IMR-90 (cell line): ENCODE data around the gene ZNF253. TPM values are rescaled to one million over a fixed set of nuclear protein-coding genes. Genes with fewer than 3 reads are reported as not detected.
"Not testable (repeated sequence)": the region's sequence is repeated elsewhere in the genome, so short reads cannot be mapped to it uniquely, and the experiment has no call there.

Experiments used
- ATAC-seq: fragments of 200-7000 bp; cut with Tn5 transposase; 2 replicates; pipeline ENCODE4 v1.9.1; 2020; ENCODE audit warnings: low read depth, mild to moderate bottlenecking, moderate library complexity
- BruUV-seq: library from RNA; stranded (reverse); fragments of 400-500 nt; replicated peaks from 2 replicates; lab custom pipeline; 2021; lab: Mats Ljungman, UMichigan
- CTCF ChIA-PET: fragments of 300-600 bp; formaldehyde crosslinking; extraction: SDS; loops from one replicate; lab custom pipeline; 2021; ENCODE audit warnings: antibody characterized with exemption; lab: Yijun Ruan, JAX
- POLR2A ChIA-PET: fragments of 300-600 bp; sonication (Branson Sonifier 250); formaldehyde crosslinking; loops from one replicate; lab custom pipeline; 2022; ENCODE audit warnings: antibody characterized with exemption; ENCODE audit not compliant: unreplicated experiment; lab: Charles Lee
- DNase-seq: peaks from one replicate; pipeline ENCODE4 v3.0.0; 2013
- H2AFZ ChIP-seq: replicated peaks from 2 replicates; pipeline ENCODE3; 2013; ENCODE audit warnings: low read length, mild to moderate bottlenecking; ENCODE audit not compliant: poor library complexity
- H2AK5ac ChIP-seq: 2 replicates; pipeline ENCODE4 v1.6.1; 2013; ENCODE audit warnings: low read depth, low read length, inconsistent platforms
- H2AK9ac ChIP-seq: replicated peaks from 2 replicates; pipeline ENCODE3; 2013; ENCODE audit warnings: mild to moderate bottlenecking, low read depth, low read length, moderate library complexity; ENCODE audit not compliant: poor library complexity
- H2BK120ac ChIP-seq: 2 replicates; pipeline ENCODE4 v1.6.1; 2013; ENCODE audit warnings: low read depth, low read length, inconsistent platforms
- H2BK15ac ChIP-seq: 3 replicates; pipeline ENCODE4 v1.6.1; 2013; ENCODE audit warnings: low read depth, low read length, inconsistent platforms
- H2BK20ac ChIP-seq: 2 replicates; pipeline ENCODE4 v1.6.1; 2013; ENCODE audit warnings: low read depth, mild to moderate bottlenecking, inconsistent platforms, low read length, moderate library complexity
- H2BK5ac ChIP-seq: 2 replicates; pipeline ENCODE4 v1.6.1; 2013; ENCODE audit warnings: mild to moderate bottlenecking, low read depth, low read length, inconsistent platforms; ENCODE audit not compliant: poor library complexity, severe bottlenecking
- H3K14ac ChIP-seq: replicated peaks from 2 replicates; pipeline ENCODE4 v1.6.1; 2013; ENCODE audit warnings: low read depth, low read length, inconsistent platforms
- H3K18ac ChIP-seq: 2 replicates; pipeline ENCODE4 v1.6.1; 2013; ENCODE audit warnings: low read depth, low read length, control low read depth
- H3K23ac ChIP-seq: 2 replicates; pipeline ENCODE4 v1.6.1; 2013; ENCODE audit warnings: low read depth, low read length, inconsistent platforms
- H3K27ac ChIP-seq: 2 replicates; pipeline ENCODE4 v1.5.1; 2013; ENCODE audit warnings: mild to moderate bottlenecking, control low read depth, low read length; ENCODE audit not compliant: insufficient read depth
- H3K27me3 ChIP-seq: 2 replicates; pipeline ENCODE4 v1.6.1; 2013; ENCODE audit warnings: low read length; ENCODE audit not compliant: control insufficient read depth, insufficient read depth
- H3K36me3 ChIP-seq: 2 replicates; pipeline ENCODE4 v1.6.1; 2013; ENCODE audit warnings: low read length, mixed read lengths; ENCODE audit not compliant: control insufficient read depth, insufficient read depth
- H3K4ac ChIP-seq: 2 replicates; pipeline ENCODE4 v1.6.1; 2013; ENCODE audit warnings: low read depth, low read length, inconsistent platforms
- H3K4me1 ChIP-seq: 2 replicates; pipeline ENCODE4 v1.6.1; 2013; ENCODE audit warnings: low read length, mixed read lengths; ENCODE audit not compliant: control insufficient read depth, insufficient read depth
- H3K4me2 ChIP-seq: 2 replicates; pipeline ENCODE4 v1.6.1; 2013; ENCODE audit warnings: low read depth, mild to moderate bottlenecking, control low read depth, low read length, moderate library complexity
- H3K4me3 ChIP-seq: 2 replicates; pipeline ENCODE4 v1.5.1; 2013; ENCODE audit warnings: low read depth, mild to moderate bottlenecking, control low read depth, low read length, moderate library complexity; ENCODE audit not compliant: insufficient read depth
- H3K56ac ChIP-seq: 2 replicates; pipeline ENCODE4 v1.6.1; 2013; ENCODE audit warnings: low read length, inconsistent platforms; ENCODE audit not compliant: insufficient read depth; ENCODE audit errors: extremely low read depth
- H3K79me1 ChIP-seq, 2 experiments: 2 replicates each; pipeline ENCODE4 v1.6.1; 2013; ENCODE audit warnings: low read length in 2 of 2, inconsistent platforms in 1 of 2, low read depth in 1 of 2
- H3K9ac ChIP-seq: 2 replicates; pipeline ENCODE4 v1.6.1; 2013; ENCODE audit warnings: low read depth, low read length, control low read depth
- H3K9me1 ChIP-seq: 2 replicates; pipeline ENCODE4 v1.6.1; 2013; ENCODE audit warnings: low read length, inconsistent platforms; ENCODE audit not compliant: insufficient read depth
- H3K9me3 ChIP-seq: 2 replicates; pipeline ENCODE4 v1.6.1; 2013; ENCODE audit warnings: low read length; ENCODE audit not compliant: control insufficient read depth, insufficient read depth
- H4K20me1 ChIP-seq: 2 replicates; pipeline ENCODE4 v1.6.1; 2013; ENCODE audit warnings: low read length, inconsistent platforms; ENCODE audit not compliant: insufficient read depth
- H4K5ac ChIP-seq: 2 replicates; pipeline ENCODE4 v1.6.1; 2013; ENCODE audit warnings: mild to moderate bottlenecking, low read depth, low read length, control low read depth
- H4K8ac ChIP-seq, 2 experiments: 2 replicates each; pipeline ENCODE4 v1.6.1; 2013; ENCODE audit warnings: low read depth in 2 of 2, low read length in 2 of 2, control low read depth in 1 of 2, inconsistent platforms in 1 of 2
- H4K91ac ChIP-seq: 2 replicates; pipeline ENCODE4 v1.6.1; 2013; ENCODE audit warnings: low read depth, low read length, inconsistent platforms; ENCODE audit not compliant: insufficient read depth
- CTCF ChIP-seq: conservative IDR thresholded peaks from 2 replicates; pipeline ENCODE4 v1.5.1; 2012; ENCODE audit warnings: mild to moderate bottlenecking, low read depth, low read length, improper control_type of control experiment
- MXI1 ChIP-seq: IDR thresholded peaks from 2 replicates; pipeline ENCODE4 v1.6.1; 2012; ENCODE audit warnings: low read depth, mild to moderate bottlenecking, low read length, moderate library complexity, borderline replicate concordance
- NFE2L2 ChIP-seq: fragments of 150-350 bp; IDR thresholded peaks from 2 replicates; pipeline ENCODE4 v1.6.1; 2016; ENCODE audit warnings: low read depth, mild to moderate bottlenecking, low read length
- POLR2A ChIP-seq: IDR thresholded peaks from 2 replicates; pipeline ENCODE4 v1.6.1; 2012; ENCODE audit warnings: mild to moderate bottlenecking, low read depth, low read length
- RFX5 ChIP-seq: IDR thresholded peaks from 2 replicates; pipeline ENCODE4 v1.8.0; 2012; ENCODE audit warnings: low read depth, mild to moderate bottlenecking, low read length, moderate library complexity
- WGBS, 2 experiments: methylation state at CpG; one replicate each; pipeline versions ENCODE4 v1.1.5 to v1.1.7; 2013; ENCODE audit warnings: missing lambda C conversion rate in 2 of 2; ENCODE audit not compliant: insufficient read length in 1 of 2; ENCODE audit errors: extremely low coverage in 2 of 2; 5-methylcytosine and 5-hydroxymethylcytosine counted together
- dilution Hi-C: fragments of 300-500 bp; cut with HindIII; formaldehyde crosslinking; loops from one replicate; pipeline ENCODE4 v1.14.3; 2018; ENCODE audit warnings: low sequenced_read_pairs; ENCODE audit not compliant: unreplicated experiment
- in situ Hi-C: fragments of 300-500 bp; cut with MboI; formaldehyde crosslinking; loops from 3 replicates; pipeline ENCODE4 v1.14.3; 2019; ENCODE audit warnings: low sequenced_read_pairs, inconsistent platforms, mixed read lengths
- intact Hi-C: fragments of 100-400 bp; cut with micrococcal nuclease; formaldehyde crosslinking; loops from 2 replicates; pipeline ENCODE4 v1.10.0; 2022
- polyA plus RNA-seq, 3 experiments: library from polyadenylated mRNA; depleted of rRNA; stranded (reverse); fragments of >200 nt; gene quantifications; 2 replicates each; pipeline ENCODE4 v1.2.3, GENCODE V29; 2012; ENCODE audit warnings: low replicate concordance in 1 of 3
- total RNA-seq: library from RNA; depleted of rRNA; stranded (reverse); fragments of >200 nt; gene quantifications from 2 replicates; pipeline ENCODE4 v1.2.3, GENCODE V29; 2012
- TF ChIP-seq, protein P1 (sequence below): fragments of 150-350 bp; IDR thresholded peaks from 2 replicates; pipeline ENCODE4 v1.6.1; 2016; ENCODE audit warnings: low read depth, mild to moderate bottlenecking, low read length, moderate library complexity, borderline replicate concordance

The ZNF253 gene
- total and polyA plus RNA-seq, 2 of the 4 experiments (the other 2 are of a cell fraction), result 0.74 to 3.4 TPM

DNA sequence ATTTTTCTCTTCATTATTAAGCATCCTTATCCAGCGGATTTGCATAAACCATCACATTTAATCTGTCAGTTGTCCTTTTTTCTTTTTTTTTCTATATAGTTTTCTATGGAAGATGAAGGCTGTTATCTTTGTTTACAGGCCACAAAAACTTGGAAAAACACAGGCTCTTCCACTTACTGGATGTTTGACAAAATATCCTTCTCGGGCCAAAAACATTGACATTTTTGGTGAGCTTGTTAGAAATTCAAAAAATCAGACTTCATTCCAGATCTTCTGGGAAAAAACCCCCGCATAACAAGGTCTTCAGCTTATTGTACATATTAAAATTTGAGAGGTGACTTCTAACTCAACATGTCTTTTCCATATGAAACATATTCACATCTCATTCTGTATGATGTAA lies 48.9 kb downstream of the ZNF253 start:
- ChIA-PET CTCF (no interaction called here), POLR2A (no interaction called here)
- no peak overlapping the region for H2BK120ac ChIP-seq
- H4K20me1 ChIP-seq, result no peaks in the 10 kb centered on the region
- H3K9me1 ChIP-seq, result no peaks in the 10 kb centered on the region
- no peak overlapping the region for H2AK5ac ChIP-seq
- BruUV-seq, result no TSS peak
- DNase-seq (no peak), ATAC-seq (no peak)
- no peak overlapping the region for H3K23ac ChIP-seq
- H3K4ac ChIP-seq, result no peak overlapping the region
- in situ Hi-C loops, result no loop called here
- H2AK9ac ChIP-seq, result no peak overlapping the region
- no peak overlapping the region for H3K18ac ChIP-seq
- 0 out of 2 replicates have a peak, but pooled peaks cover 2% of the 10 kb centered on the region for H3K4me1 ChIP-seq
- H3K4me3 ChIP-seq, result no peak overlapping the region
- H3K4me2 ChIP-seq, result no peak overlapping the region
- WGBS, 2 experiments, result no CpG with 5 or more reads among the region's 3 CpGs
- peaks cover 0 to 7% of the 10 kb centered on the region in 2 experiments; a peak in 2 of 4 replicates for H3K79me1 ChIP-seq
- no peak overlapping the region for H2BK20ac ChIP-seq
- dilution Hi-C loops, result no loop called here
- TF ChIP-seq, protein P1, sequence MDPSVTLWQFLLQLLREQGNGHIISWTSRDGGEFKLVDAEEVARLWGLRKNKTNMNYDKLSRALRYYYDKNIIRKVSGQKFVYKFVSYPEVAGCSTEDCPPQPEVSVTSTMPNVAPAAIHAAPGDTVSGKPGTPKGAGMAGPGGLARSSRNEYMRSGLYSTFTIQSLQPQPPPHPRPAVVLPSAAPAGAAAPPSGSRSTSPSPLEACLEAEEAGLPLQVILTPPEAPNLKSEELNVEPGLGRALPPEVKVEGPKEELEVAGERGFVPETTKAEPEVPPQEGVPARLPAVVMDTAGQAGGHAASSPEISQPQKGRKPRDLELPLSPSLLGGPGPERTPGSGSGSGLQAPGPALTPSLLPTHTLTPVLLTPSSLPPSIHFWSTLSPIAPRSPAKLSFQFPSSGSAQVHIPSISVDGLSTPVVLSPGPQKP, result no peak
- TF ChIP-seq POLR2A, result no peak
- TF ChIP-seq CTCF, result no peak
- TF ChIP-seq RFX5, result no peak
- TF ChIP-seq NFE2L2, result no peak
- no peak for TF ChIP-seq MXI1
- no peak overlapping the region for H3K56ac ChIP-seq
- H3K36me3 ChIP-seq, result peaks cover 8% of the 10 kb centered on the region
- no peaks in the 10 kb centered on the region for H3K27me3 ChIP-seq
- H2BK15ac ChIP-seq, result no peak overlapping the region
- no peak overlapping the region for H3K27ac ChIP-seq
- H3K9ac ChIP-seq, result no peak overlapping the region
- peaks cover 3% of the 10 kb centered on the region for H3K9me3 ChIP-seq
- no peak overlapping the region for H3K14ac ChIP-seq
- H2AFZ ChIP-seq, result no peak overlapping the region
- no peak overlapping the region for H4K91ac ChIP-seq
- H2BK5ac ChIP-seq, result no peak overlapping the region
- H4K8ac ChIP-seq, result no peak overlapping the region
- intact Hi-C loops, result loop anchor here (10.0 kb wide), 1 partner anchor 620 kb away; no protein-coding TSS in a partner anchor
- no peak overlapping the region for H4K5ac ChIP-seq

GRCh38 chr19:19930417-19930816 lies 64.7 kb downstream of the ZNF253 start:
- no CpG with 5 or more reads among the region's 7 CpGs for WGBS, 2 experiments
- in situ Hi-C loops, CTCF ChIA-PET: not testable (repeated sequence)

More at GRCh38 chr19:19930417-19930816, 64.7 kb downstream of the ZNF253 start:
- H3K27ac ChIP-seq, H3K4ac ChIP-seq, H2BK20ac ChIP-seq, H3K4me3 ChIP-seq, H2BK5ac ChIP-seq, H3K23ac ChIP-seq, H3K27me3 ChIP-seq, POLR2A ChIA-PET, BruUV-seq, H3K4me1 ChIP-seq, H3K9me1 ChIP-seq, intact Hi-C loops, H3K56ac ChIP-seq, H3K4me2 ChIP-seq, H2BK120ac ChIP-seq, H4K5ac ChIP-seq, H2AK5ac ChIP-seq, dilution Hi-C loops, H4K91ac ChIP-seq, H3K9ac ChIP-seq, H4K20me1 ChIP-seq, H2BK15ac ChIP-seq, H3K18ac ChIP-seq, ATAC-seq, H4K8ac ChIP-seq, H3K14ac ChIP-seq, H3K79me1 ChIP-seq, DNase-seq, H2AK9ac ChIP-seq, H2AFZ ChIP-seq: not testable (repeated sequence)
- Histone ChIP-seq H3K9me3 (peaks cover 53% of the 10 kb centered on the region), H3K36me3 (peaks cover 32% of the 10 kb centered on the region)
